GM21786 (cell line): Measurements from ENCODE around the gene NOL9.
"Not testable (repeated sequence)": the region's sequence is repeated elsewhere in the genome, so short reads cannot be mapped to it uniquely, and the experiment has no call there.

Source experiments
- ATAC-seq: cut with Tn5 transposase; IDR thresholded peaks from one replicate; pipeline ENCODE4 v1.9.1; 2021; ENCODE audit not compliant: unreplicated experiment

The NOL9 gene

GRCh38 chr1:6505367-6506209 is 48.7 kb downstream of the NOL9 start:
- no peak for ATAC-seq

- ATAC-seq = no peak
These were observed 49.4 kb downstream of the NOL9 start for GRCh38 chr1:6504887-6505286.

- no peak for ATAC-seq
These were observed 50.3 kb downstream of the NOL9 start for GRCh38 chr1:6503884-6504602.

GRCh38 chr1:6502000-6502891 is 52.1 kb downstream of the NOL9 start:
- ATAC-seq = no peak

GRCh38 chr1:6501279-6501813 is 53.0 kb downstream of the NOL9 start:
- ATAC-seq = no peak

- no peak for ATAC-seq
These were observed 53.6 kb downstream of the NOL9 start for GRCh38 chr1:6500544-6501278.

GRCh38 chr1:6499296-6499695 is 55.0 kb downstream of the NOL9 start:
- ATAC-seq = no peak

- ATAC-seq = no peak
These were observed 55.7 kb downstream of the NOL9 start for GRCh38 chr1:6498576-6499111.

- ATAC-seq = no peak
These were observed 56.3 kb downstream of the NOL9 start for GRCh38 chr1:6497867-6498575.

- ATAC-seq = no peak
These were observed 57.0 kb downstream of the NOL9 start for GRCh38 chr1:6497215-6497866.

GRCh38 chr1:6496890-6497214 is 57.5 kb downstream of the NOL9 start:
- no peak for ATAC-seq

- no peak for ATAC-seq
These were observed 58.0 kb downstream of the NOL9 start for GRCh38 chr1:6496365-6496721.

- ATAC-seq = no peak
These were observed 58.6 kb downstream of the NOL9 start for GRCh38 chr1:6495540-6496364.

GRCh38 chr1:6495041-6495441 is 59.3 kb downstream of the NOL9 start:
- ATAC-seq = no peak

GRCh38 chr1:6494627-6495026 is 59.7 kb downstream of the NOL9 start:
- ATAC-seq = no peak

- ATAC-seq = not testable (repeated sequence)
These were observed 60.5 kb downstream of the NOL9 start for GRCh38 chr1:6493834-6494223.

GRCh38 chr1:6491966-6492365 is 62.3 kb downstream of the NOL9 start:
- ATAC-seq = no peak

- ATAC-seq = no peak
These were observed 62.8 kb downstream of the NOL9 start, which contains the start of gene PLEKHG5 for GRCh38 chr1:6491480-6491962. Gene PLEKHG5 (minus strand): TSS chr1:6491667. CDS start chr1:6477571, 14,096 bp downstream.
